HuH-7.5 (cell line): ENCODE data around the gene RAD9A.
"Not testable (repeated sequence)": the region's sequence is repeated elsewhere in the genome, so short reads cannot be mapped to it uniquely, and the experiment has no call there.

Source experiments
- DNase-seq: peaks from one replicate; pipeline ENCODE4 v3.0.0; 2011; ENCODE audit warnings: low spot score

RAD9A gene

GRCh38 chr11:67410984-67411784 is 19.4 kb downstream of the RAD9A start:
- no peak for DNase-seq

- DNase-seq = no peak
Observed at GRCh38 chr11:67411785-67412152, 20.0 kb downstream of the RAD9A start.

- DNase-seq = no peak
Observed at GRCh38 chr11:67412495-67413179, 20.9 kb downstream of the RAD9A start.

- no peak for DNase-seq
Observed at GRCh38 chr11:67413266-67413849, 21.6 kb downstream of the RAD9A start.

GRCh38 chr11:67415501-67416304 is 23.9 kb downstream of the RAD9A start, which contains the start of gene CARNS1:
Gene CARNS1, plus strand, starts transcription at chr11:67415678. Its CDS starts 522 bp downstream, at chr11:67416200.
- DNase-seq = no peak

- DNase-seq = no peak
Observed at GRCh38 chr11:67416416-67417335, 24.9 kb downstream of the RAD9A start.

GRCh38 chr11:67417425-67417824 is 25.6 kb downstream of the RAD9A start:
- DNase-seq = no peak

- DNase-seq = no peak
Observed at GRCh38 chr11:67418476-67419281, 26.9 kb downstream of the RAD9A start.

- DNase-seq = no peak
Observed at GRCh38 chr11:67419325-67420049, 27.7 kb downstream of the RAD9A start.

GRCh38 chr11:67420147-67420645 is 28.4 kb downstream of the RAD9A start:
- peak; percentile 80 for DNase-seq

GRCh38 chr11:67420646-67421429 is 29.1 kb downstream of the RAD9A start:
- peak; percentile 100 for DNase-seq

GRCh38 chr11:67421430-67422031 is 29.7 kb downstream of the RAD9A start:
- no peak for DNase-seq

GRCh38 chr11:67422891-67423290 is 31.1 kb downstream of the RAD9A start:
- DNase-seq = no peak

- DNase-seq = no peak
Observed at GRCh38 chr11:67423466-67423865, 31.7 kb downstream of the RAD9A start.

GRCh38 chr11:67423891-67424613 is 32.3 kb downstream of the RAD9A start:
- no peak for DNase-seq

- DNase-seq = not testable (repeated sequence)
Observed at GRCh38 chr11:67427364-67427859, 35.6 kb downstream of the RAD9A start.
